Testis (tissue), 3 donors: Measurements from ENCODE around the gene NEK11. TPM values are rescaled to one million over a fixed set of nuclear protein-coding genes. Genes with fewer than 3 reads are reported as not detected.

Experiments used
- DNase-seq: peaks from one replicate; pipeline ENCODE4 v3.0.0-alpha.2; 2019
- H3K27ac ChIP-seq, 2 donors: fragments of 200-600 bp; sonication (generic); one replicate each; pipeline ENCODE4 v1.5.1; 2019
- H3K27me3 ChIP-seq: fragments of 200-600 bp; sonication (generic); one replicate; pipeline ENCODE4 v1.5.1; 2019
- H3K36me3 ChIP-seq: fragments of 200-600 bp; sonication (generic); one replicate; pipeline ENCODE4 v1.5.1; 2017; ENCODE audit warnings: low read depth; ENCODE audit errors: missing control alignments
- H3K4me1 ChIP-seq: fragments of 200-600 bp; sonication (generic); one replicate; pipeline ENCODE4 v1.5.1; 2019
- H3K4me3 ChIP-seq, 2 donors: fragments of 200-600 bp; sonication (generic); one replicate each; pipeline ENCODE4 v1.5.1; 2017 to 2019
- H3K9me3 ChIP-seq: fragments of 200-600 bp; sonication (generic); one replicate; pipeline ENCODE4 v1.5.1; 2017
- CTCF ChIP-seq, 3 experiments: fragments of 450-650 bp in 2 of 3; fragments of 200-600 bp in 1 of 3; sonication (generic) in 1 of 3; IDR thresholded peaks; one replicate each; pipeline ENCODE4 v1.5.1; 2016 to 2019; ENCODE audit warnings: antibody characterized with exemption in 3 of 3, mild to moderate bottlenecking in 2 of 3, moderate library complexity in 1 of 3
- POLR2A ChIP-seq: fragments of 450-650 bp; IDR thresholded peaks from one replicate; pipeline ENCODE4 v1.6.1; 2017; ENCODE audit warnings: antibody characterized with exemption, mild to moderate bottlenecking, moderate library complexity
- WGBS, 2 donors: methylation state at CpG; one replicate each; pipeline ENCODE4 v1.1.5; 2018; 5-methylcytosine and 5-hydroxymethylcytosine counted together
- intact Hi-C: fragments of 100-400 bp; cut with DNase I; formaldehyde crosslinking; loops from one replicate; pipeline ENCODE4 v1.15.1; 2023; ENCODE audit warnings: low total_unique reads
- polyA plus RNA-seq: library from polyadenylated mRNA; stranded (reverse); fragments of 350-450 nt; fragmentation: Illumina TruSeq; extraction: RNeasy Lipid Tissue Mini Kit (QIAGEN cat#74804); gene quantifications from one replicate; pipeline ENCODE4 v1.2.3, GENCODE V29; 2014; ENCODE audit warnings: low read depth, low replicate concordance; ENCODE audit not compliant: insufficient read depth
- total RNA-seq, 2 donors: library from RNA; depleted of rRNA; stranded (reverse); fragments of >200 nt; gene quantifications; one replicate each; pipeline ENCODE4 v1.2.3, GENCODE V29; 2016

The NEK11 gene
- total and polyA plus RNA-seq, 3 donors from 2014 or later = 22.4 to 40.9 (median 35.9) TPM

- TF ChIP-seq CTCF (IDR thresholded peaks at IDR 0.05) = no peak
- TF ChIP-seq POLR2A = no peak
- Histone ChIP-seq H3K27me3 (no peaks in the 10 kb centered on the region), H3K4me3 (no peak overlapping the region), H3K36me3 (no peaks in the 10 kb centered on the region), H3K9me3 (no peaks in the 10 kb centered on the region), H3K4me1 (no peaks in the 10 kb centered on the region), H3K27ac (no peak overlapping the region)
- DNase-seq = no peak
- WGBS, 2 donors = 76 to 90% methylated on average over 3 of the region's 3 CpGs
- intact Hi-C loops = no loop called here
Observed at GRCh38 chr3:131242201-131242600, 215.5 kb downstream of the NEK11 start.

- H3K27ac ChIP-seq = no peak overlapping the region
- H3K27me3 ChIP-seq = no peaks in the 10 kb centered on the region
- intact Hi-C loops = no loop called here
- TF ChIP-seq CTCF (IDR thresholded peaks at IDR 0.05) (no peak), POLR2A (no peak)
- H3K36me3 ChIP-seq = no peaks in the 10 kb centered on the region
- H3K4me3 ChIP-seq = no peak overlapping the region
- WGBS, 2 donors = 95 to 96% methylated on average over 2 of the region's 2 CpGs
- no peaks in the 10 kb centered on the region for H3K9me3 ChIP-seq
- no peaks in the 10 kb centered on the region for H3K4me1 ChIP-seq
- DNase-seq = no peak
Observed at GRCh38 chr3:131250466-131250865, 223.8 kb downstream of the NEK11 start.

- WGBS, 2 donors = 43 to 53% methylated on average over 3 of the region's 3 CpGs
- H3K4me3 ChIP-seq = no peak overlapping the region
- no peak for DNase-seq
- H3K27ac ChIP-seq = no peak overlapping the region
- TF ChIP-seq CTCF (IDR thresholded peaks at IDR 0.05) (no peak), POLR2A (no peak)
- no peaks in the 10 kb centered on the region for H3K9me3 ChIP-seq
- no peaks in the 10 kb centered on the region for H3K36me3 ChIP-seq
- intact Hi-C loops = no loop called here
- H3K4me1 ChIP-seq = no peaks in the 10 kb centered on the region
- H3K27me3 ChIP-seq = no peaks in the 10 kb centered on the region
Observed at GRCh38 chr3:131260525-131260924, 233.8 kb downstream of the NEK11 start.

- intact Hi-C loops = no loop called here
- Histone ChIP-seq H3K9me3 (no peaks in the 10 kb centered on the region), H3K4me3 (no peak overlapping the region), H3K27ac (no peak overlapping the region), H3K36me3 (no peaks in the 10 kb centered on the region), H3K27me3 (no peaks in the 10 kb centered on the region), H3K4me1 (no peaks in the 10 kb centered on the region)
- no peak for DNase-seq
- no peak for TF ChIP-seq POLR2A
- 82 to 87% methylated on average over 1 of the region's 1 CpG for WGBS, 2 donors
Observed at GRCh38 chr3:131261104-131261503, 234.4 kb downstream of the NEK11 start.

GRCh38 chr3:131275556-131275955 is 248.9 kb downstream of the NEK11 start:
- WGBS, 2 donors = 49 to 52% methylated on average over 1 of the region's 1 CpG
- no peak for DNase-seq
- intact Hi-C loops = no loop called here
- Histone ChIP-seq H3K9me3 (no peaks in the 10 kb centered on the region), H3K27me3 (no peaks in the 10 kb centered on the region), H3K27ac (no peak overlapping the region), H3K4me1 (no peaks in the 10 kb centered on the region), H3K36me3 (no peaks in the 10 kb centered on the region), H3K4me3 (no peak overlapping the region)
- no peak for TF ChIP-seq POLR2A
- no peak for TF ChIP-seq CTCF (IDR thresholded peaks at IDR 0.05)
